SU-DHL-6 (cell line): Measurements from ENCODE around the gene MSTO1.

Source experiments
- EZH2phosphoT487 ChIP-seq: fragments of 200-600 bp; sonication (generic), shearing (Covaris generic); conservative IDR thresholded peaks from 2 replicates; pipeline ENCODE4 v1.6.1; 2018; ENCODE audit warnings: mild to moderate bottlenecking, antibody characterized with exemption, low read length, moderate library complexity, mixed read lengths
- TF ChIP-seq, protein P1 (sequence below): fragments of 200-600 bp; sonication (generic); IDR thresholded peaks from one replicate; pipeline ENCODE4 v1.5.1; 2017; ENCODE audit warnings: antibody characterized with exemption, mild to moderate bottlenecking, low read length, moderate library complexity; ENCODE audit not compliant: insufficient read depth, poor library complexity, severe bottlenecking

DNA sequence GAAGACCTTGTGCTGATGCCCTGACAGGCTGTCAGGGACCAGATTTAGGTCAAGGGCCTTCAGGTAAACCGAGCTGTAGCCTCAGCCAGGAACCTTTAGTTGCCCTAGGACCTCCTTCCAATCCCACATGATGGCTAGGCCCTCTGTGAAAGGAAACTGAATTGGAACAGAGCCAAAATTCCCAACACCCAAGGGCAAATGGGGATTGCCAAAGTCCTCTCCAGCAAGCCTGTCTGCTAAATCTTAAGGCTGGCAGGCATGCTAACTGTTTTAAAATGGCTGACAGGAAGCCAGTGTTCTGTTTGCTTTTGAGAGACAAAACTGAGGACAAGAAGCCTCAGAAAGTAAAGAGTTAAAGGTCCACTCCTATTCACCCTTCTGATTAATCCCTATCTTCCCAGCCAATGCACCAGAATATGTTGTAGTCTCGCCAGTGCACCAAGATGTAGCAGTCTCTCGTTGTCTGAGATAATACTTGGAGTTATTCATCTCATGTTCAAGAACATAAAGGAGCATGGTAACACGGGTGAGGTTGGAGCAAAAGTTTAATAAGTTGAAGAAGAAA is 35.1 kb downstream of the MSTO1 start:
- TF ChIP-seq, protein P1, sequence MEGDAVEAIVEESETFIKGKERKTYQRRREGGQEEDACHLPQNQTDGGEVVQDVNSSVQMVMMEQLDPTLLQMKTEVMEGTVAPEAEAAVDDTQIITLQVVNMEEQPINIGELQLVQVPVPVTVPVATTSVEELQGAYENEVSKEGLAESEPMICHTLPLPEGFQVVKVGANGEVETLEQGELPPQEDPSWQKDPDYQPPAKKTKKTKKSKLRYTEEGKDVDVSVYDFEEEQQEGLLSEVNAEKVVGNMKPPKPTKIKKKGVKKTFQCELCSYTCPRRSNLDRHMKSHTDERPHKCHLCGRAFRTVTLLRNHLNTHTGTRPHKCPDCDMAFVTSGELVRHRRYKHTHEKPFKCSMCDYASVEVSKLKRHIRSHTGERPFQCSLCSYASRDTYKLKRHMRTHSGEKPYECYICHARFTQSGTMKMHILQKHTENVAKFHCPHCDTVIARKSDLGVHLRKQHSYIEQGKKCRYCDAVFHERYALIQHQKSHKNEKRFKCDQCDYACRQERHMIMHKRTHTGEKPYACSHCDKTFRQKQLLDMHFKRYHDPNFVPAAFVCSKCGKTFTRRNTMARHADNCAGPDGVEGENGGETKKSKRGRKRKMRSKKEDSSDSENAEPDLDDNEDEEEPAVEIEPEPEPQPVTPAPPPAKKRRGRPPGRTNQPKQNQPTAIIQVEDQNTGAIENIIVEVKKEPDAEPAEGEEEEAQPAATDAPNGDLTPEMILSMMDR, result no peak
- no peak for TF ChIP-seq EZH2phosphoT487
